Measurements from ENCODE around the gene LYPLAL1.

GRCh38 chr1:219179293-219179692 lies 5.6 kb downstream of the LYPLAL1 start:
- TF ChIP-seq POLR2AphosphoS5 (IDR thresholded peaks at IDR 0.05; ENCODE audit: borderline replicate concordance, low read depth, low read length), result no peak
- no peak for TF ChIP-seq EZH2 (IDR thresholded peaks at IDR 0.05)
- TF ChIP-seq FOXP2 (optimal IDR thresholded peaks at IDR 0.05; ENCODE audit: control extremely low read depth, extremely low read length, insufficient read depth), result no peak

All from SK-N-MC (cell line).